Neural cell (in vitro differentiated cells): ENCODE data around the gene MASP2. TPM values are rescaled to one million over a fixed set of nuclear protein-coding genes. Genes with fewer than 3 reads are reported as not detected.
"Not testable (repeated sequence)": the region's sequence is repeated elsewhere in the genome, so short reads cannot be mapped to it uniquely, and the experiment has no call there.

Experiments used
- H2AFZ ChIP-seq: fragments of 200-600, 300-800 bp; sonication (generic), shearing (Covaris generic); 2 replicates; pipeline ENCODE4 v1.6.0; 2014; ENCODE audit warnings: low read depth, mild to moderate bottlenecking, antibody characterized with exemption, low read length, moderate library complexity
- H3F3A ChIP-seq: fragments of 200-600 bp; shearing (Covaris generic); 2 replicates; pipeline ENCODE4 v1.6.1; 2016; ENCODE audit warnings: mild to moderate bottlenecking, moderate library complexity, mixed read lengths, antibody characterized with exemption, low read length; ENCODE audit not compliant: insufficient read depth, poor library complexity, severe bottlenecking
- H3K27ac ChIP-seq: fragments of 200-600, 300-800 bp; sonication (generic), shearing (Covaris generic); 2 replicates; pipeline ENCODE4 v1.5.1; 2014; ENCODE audit warnings: mild to moderate bottlenecking, low read length, moderate library complexity
- H3K27me3 ChIP-seq: fragments of 300-800, 200-600 bp; sonication (generic), shearing (Covaris generic); 2 replicates; pipeline ENCODE4 v1.6.0; 2014; ENCODE audit warnings: mild to moderate bottlenecking, low read depth, low read length, moderate library complexity; ENCODE audit not compliant: insufficient read depth
- H3K36me3 ChIP-seq: fragments of 300-800, 200-600 bp; sonication (generic), shearing (Covaris generic); 2 replicates; pipeline ENCODE4 v1.5.1; 2014; ENCODE audit warnings: mild to moderate bottlenecking, antibody characterized with exemption, low read length, moderate library complexity; ENCODE audit not compliant: insufficient read depth
- H3K4me2 ChIP-seq: fragments of 300-800, 200-600 bp; sonication (generic), shearing (Covaris generic); 2 replicates; pipeline ENCODE4 v1.6.0; 2014; ENCODE audit warnings: mild to moderate bottlenecking, low read length
- H3K4me3 ChIP-seq: fragments of 300-800, 200-600 bp; sonication (generic), shearing (Covaris generic); 2 replicates; pipeline ENCODE4 v1.5.1; 2014; ENCODE audit warnings: mild to moderate bottlenecking, low read length, moderate library complexity
- H3K79me2 ChIP-seq: fragments of 200-600 bp; shearing (Covaris generic); replicated peaks from 2 replicates; pipeline ENCODE4 v1.6.0; 2014; ENCODE audit warnings: mild to moderate bottlenecking, low read length, moderate library complexity; ENCODE audit not compliant: insufficient read depth
- H3K9ac ChIP-seq: fragments of 300-800, 200-600 bp; sonication (generic), shearing (Covaris generic); 2 replicates; pipeline ENCODE4 v1.6.1; 2016; ENCODE audit warnings: mild to moderate bottlenecking, low read length, mixed read lengths
- H3K9me2 ChIP-seq: fragments of 200-600 bp; shearing (Covaris generic); 2 replicates; pipeline ENCODE4 v1.6.1; 2016; ENCODE audit warnings: mild to moderate bottlenecking, low read length, mixed read lengths; ENCODE audit not compliant: insufficient read depth
- H3K9me3 ChIP-seq: fragments of 200-600, 300-800 bp; sonication (generic), shearing (Covaris generic); 2 replicates; pipeline ENCODE4 v1.6.1; 2016; ENCODE audit warnings: mild to moderate bottlenecking, mixed run types, low read length, moderate library complexity, mixed read lengths
- H4K20me1 ChIP-seq: fragments of 200-600 bp; shearing (Covaris generic); 2 replicates; pipeline ENCODE4 v1.6.1; 2016; ENCODE audit warnings: mild to moderate bottlenecking, mixed run types; ENCODE audit not compliant: insufficient read depth
- EP300 ChIP-seq: fragments of 450-650 bp; conservative IDR thresholded peaks from 2 replicates; pipeline ENCODE4 v1.6.1; 2014; ENCODE audit warnings: antibody characterized with exemption, mild to moderate bottlenecking, moderate library complexity; ENCODE audit not compliant: poor library complexity, severe bottlenecking
- MXI1 ChIP-seq: fragments of 450-650 bp; conservative IDR thresholded peaks from 2 replicates; pipeline ENCODE4 v1.6.1; 2014; ENCODE audit warnings: antibody characterized with exemption, mild to moderate bottlenecking; ENCODE audit not compliant: poor library complexity, severe bottlenecking
- POLR2AphosphoS5 ChIP-seq: IDR thresholded peaks from 2 replicates; pipeline ENCODE4 v1.6.1; 2012
- RAD21 ChIP-seq: fragments of 450-650 bp; conservative IDR thresholded peaks from 2 replicates; pipeline ENCODE4 v1.6.1; 2014; ENCODE audit warnings: antibody characterized with exemption, mild to moderate bottlenecking, moderate library complexity
- SMC3 ChIP-seq: fragments of 450-650 bp; conservative IDR thresholded peaks from 2 replicates; pipeline ENCODE4 v1.6.1; 2014; ENCODE audit warnings: antibody characterized with exemption, mild to moderate bottlenecking, moderate library complexity; ENCODE audit not compliant: poor library complexity
- TAF1 ChIP-seq: IDR thresholded peaks from 2 replicates; pipeline ENCODE4 v1.6.1; 2012; ENCODE audit warnings: low read depth
- polyA plus RNA-seq: library from polyadenylated mRNA; depleted of rRNA; stranded (reverse); fragments of >200 nt; gene quantifications from 2 replicates; pipeline ENCODE4 v1.2.3, GENCODE V29; 2014
- TF ChIP-seq, protein P1 (sequence below): IDR thresholded peaks from 2 replicates; pipeline ENCODE4 v1.6.1; 2012; ENCODE audit warnings: borderline replicate concordance
- TF ChIP-seq, protein P2 (sequence below): fragments of 450-650 bp; IDR thresholded peaks from 2 replicates; pipeline ENCODE4 v1.5.1; 2014; ENCODE audit warnings: antibody characterized with exemption, mild to moderate bottlenecking, moderate library complexity; ENCODE audit not compliant: poor library complexity, severe bottlenecking

The MASP2 gene
- polyA plus RNA-seq, 1 donor from 2014 or later: not detected

DNA sequence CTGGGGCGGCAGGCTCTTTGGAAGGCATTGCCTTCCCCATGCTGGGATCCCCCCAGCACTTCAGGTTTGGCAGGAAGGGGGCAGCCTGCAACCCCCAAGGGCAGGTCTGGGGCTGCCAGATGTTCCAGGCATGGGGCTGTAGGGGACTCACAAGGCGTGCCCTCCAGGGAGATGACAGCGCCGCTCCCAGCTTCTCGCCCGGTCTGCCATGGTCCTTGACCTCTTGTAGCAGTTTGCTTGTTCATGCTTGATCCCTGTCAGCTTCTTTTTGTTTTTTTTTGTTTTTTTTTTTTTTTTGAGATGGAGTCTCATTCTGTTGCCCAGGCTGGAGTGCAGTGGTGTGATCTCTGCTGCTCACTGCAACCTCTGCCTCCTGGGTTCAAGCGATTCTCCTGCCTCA is 56.2 kb downstream of the MASP2 start:
- TF ChIP-seq, protein P1, sequence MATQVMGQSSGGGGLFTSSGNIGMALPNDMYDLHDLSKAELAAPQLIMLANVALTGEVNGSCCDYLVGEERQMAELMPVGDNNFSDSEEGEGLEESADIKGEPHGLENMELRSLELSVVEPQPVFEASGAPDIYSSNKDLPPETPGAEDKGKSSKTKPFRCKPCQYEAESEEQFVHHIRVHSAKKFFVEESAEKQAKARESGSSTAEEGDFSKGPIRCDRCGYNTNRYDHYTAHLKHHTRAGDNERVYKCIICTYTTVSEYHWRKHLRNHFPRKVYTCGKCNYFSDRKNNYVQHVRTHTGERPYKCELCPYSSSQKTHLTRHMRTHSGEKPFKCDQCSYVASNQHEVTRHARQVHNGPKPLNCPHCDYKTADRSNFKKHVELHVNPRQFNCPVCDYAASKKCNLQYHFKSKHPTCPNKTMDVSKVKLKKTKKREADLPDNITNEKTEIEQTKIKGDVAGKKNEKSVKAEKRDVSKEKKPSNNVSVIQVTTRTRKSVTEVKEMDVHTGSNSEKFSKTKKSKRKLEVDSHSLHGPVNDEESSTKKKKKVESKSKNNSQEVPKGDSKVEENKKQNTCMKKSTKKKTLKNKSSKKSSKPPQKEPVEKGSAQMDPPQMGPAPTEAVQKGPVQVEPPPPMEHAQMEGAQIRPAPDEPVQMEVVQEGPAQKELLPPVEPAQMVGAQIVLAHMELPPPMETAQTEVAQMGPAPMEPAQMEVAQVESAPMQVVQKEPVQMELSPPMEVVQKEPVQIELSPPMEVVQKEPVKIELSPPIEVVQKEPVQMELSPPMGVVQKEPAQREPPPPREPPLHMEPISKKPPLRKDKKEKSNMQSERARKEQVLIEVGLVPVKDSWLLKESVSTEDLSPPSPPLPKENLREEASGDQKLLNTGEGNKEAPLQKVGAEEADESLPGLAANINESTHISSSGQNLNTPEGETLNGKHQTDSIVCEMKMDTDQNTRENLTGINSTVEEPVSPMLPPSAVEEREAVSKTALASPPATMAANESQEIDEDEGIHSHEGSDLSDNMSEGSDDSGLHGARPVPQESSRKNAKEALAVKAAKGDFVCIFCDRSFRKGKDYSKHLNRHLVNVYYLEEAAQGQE: no peak
- Histone ChIP-seq H3K36me3 (no peaks in the 10 kb centered on the region), H3K27ac (no peak overlapping the region)

DNA sequence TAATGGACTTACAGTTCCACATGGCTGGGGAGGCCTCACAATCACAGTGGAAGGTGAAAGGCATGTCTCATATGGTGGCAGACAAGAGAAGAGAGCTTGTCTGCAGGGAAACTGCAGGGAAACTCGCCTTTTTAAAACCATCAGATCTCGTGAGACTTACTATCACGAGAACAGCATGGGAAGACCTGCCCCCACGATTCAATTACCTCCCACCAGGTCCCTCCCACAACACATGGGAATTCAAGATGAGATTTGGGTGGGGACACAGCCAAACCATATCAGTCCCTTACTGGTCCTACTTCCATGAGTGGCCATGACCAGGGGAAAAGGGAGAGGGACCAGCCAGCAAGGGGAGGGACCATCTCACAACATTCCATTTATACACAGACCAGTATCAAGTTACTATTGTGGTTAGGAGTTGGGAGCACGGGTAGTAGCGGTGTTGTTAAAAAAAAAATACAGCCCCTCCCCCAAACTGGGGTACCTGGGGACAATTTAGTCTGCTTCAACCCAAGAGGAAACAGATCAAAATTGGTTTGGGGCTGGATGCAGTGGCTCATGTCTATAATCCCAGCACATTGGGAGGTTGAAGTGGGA is 57.0 kb downstream of the MASP2 start:
- H3K4me2 ChIP-seq, H3K27me3 ChIP-seq, H4K20me1 ChIP-seq, H3K4me3 ChIP-seq, H3F3A ChIP-seq, H3K79me2 ChIP-seq, H3K9me2 ChIP-seq, H3K9ac ChIP-seq, H3K27ac ChIP-seq, H2AFZ ChIP-seq, H3K9me3 ChIP-seq, H3K36me3 ChIP-seq: not testable (repeated sequence)

More for the DNA sequence above, 56.2 kb downstream of the MASP2 start:
- H2AFZ ChIP-seq: no peak overlapping the region
- no peaks in the 10 kb centered on the region for H3K9me3 ChIP-seq
- no peaks in the 10 kb centered on the region for H3K27me3 ChIP-seq
- no peaks in the 10 kb centered on the region for H3K9me2 ChIP-seq
- H3K4me2 ChIP-seq: no peak overlapping the region
- H4K20me1 ChIP-seq: no peaks in the 10 kb centered on the region
- H3K79me2 ChIP-seq: no peaks in the 10 kb centered on the region
- no peak overlapping the region for H3K4me3 ChIP-seq
- no peak overlapping the region for H3K9ac ChIP-seq
- no peaks in the 10 kb centered on the region for H3F3A ChIP-seq

GRCh38 chr1:10989095-10989494 is 57.9 kb downstream of the MASP2 start:
- no peak overlapping the region for H3K4me2 ChIP-seq
- no peaks in the 10 kb centered on the region for H3K9me3 ChIP-seq
- no peak overlapping the region for H2AFZ ChIP-seq
- H3K4me3 ChIP-seq: no peak overlapping the region
- no peaks in the 10 kb centered on the region for H3F3A ChIP-seq
- H3K27ac ChIP-seq: no peak overlapping the region
- H3K36me3 ChIP-seq: no peaks in the 10 kb centered on the region
- H3K79me2 ChIP-seq: no peaks in the 10 kb centered on the region
- no peaks in the 10 kb centered on the region for H4K20me1 ChIP-seq
- no peaks in the 10 kb centered on the region for H3K27me3 ChIP-seq
- H3K9me2 ChIP-seq: no peaks in the 10 kb centered on the region
- H3K9ac ChIP-seq: no peak overlapping the region
- TF ChIP-seq MXI1 (no peak), EP300 (no peak), POLR2AphosphoS5 (no peak), SMC3 (no peak), TAF1 (no peak), RAD21 (no peak)
- TF ChIP-seq, protein P1: no peak
- TF ChIP-seq, protein P2, sequence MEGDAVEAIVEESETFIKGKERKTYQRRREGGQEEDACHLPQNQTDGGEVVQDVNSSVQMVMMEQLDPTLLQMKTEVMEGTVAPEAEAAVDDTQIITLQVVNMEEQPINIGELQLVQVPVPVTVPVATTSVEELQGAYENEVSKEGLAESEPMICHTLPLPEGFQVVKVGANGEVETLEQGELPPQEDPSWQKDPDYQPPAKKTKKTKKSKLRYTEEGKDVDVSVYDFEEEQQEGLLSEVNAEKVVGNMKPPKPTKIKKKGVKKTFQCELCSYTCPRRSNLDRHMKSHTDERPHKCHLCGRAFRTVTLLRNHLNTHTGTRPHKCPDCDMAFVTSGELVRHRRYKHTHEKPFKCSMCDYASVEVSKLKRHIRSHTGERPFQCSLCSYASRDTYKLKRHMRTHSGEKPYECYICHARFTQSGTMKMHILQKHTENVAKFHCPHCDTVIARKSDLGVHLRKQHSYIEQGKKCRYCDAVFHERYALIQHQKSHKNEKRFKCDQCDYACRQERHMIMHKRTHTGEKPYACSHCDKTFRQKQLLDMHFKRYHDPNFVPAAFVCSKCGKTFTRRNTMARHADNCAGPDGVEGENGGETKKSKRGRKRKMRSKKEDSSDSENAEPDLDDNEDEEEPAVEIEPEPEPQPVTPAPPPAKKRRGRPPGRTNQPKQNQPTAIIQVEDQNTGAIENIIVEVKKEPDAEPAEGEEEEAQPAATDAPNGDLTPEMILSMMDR: no peak
